Naive thymus-derived CD8-positive, alpha-beta T cell (primary cell): ENCODE measurements around the gene IRX4. TPM values are rescaled to one million over a fixed set of nuclear protein-coding genes. Genes with fewer than 3 reads are reported as not detected.

Experiments used
- ATAC-seq, 2 donors: fragments of 150-1000 bp; cut with Tn5 transposase in 1 of 2; sonication (Bioruptor Pico), chemical (Tn5 transposase) in 1 of 2; 1 replicate in 1 of 2; 2 replicates in 1 of 2; pipeline ENCODE4 v1.10.0; 2021; ENCODE audit warnings: mild to moderate bottlenecking in 2 of 2, moderate library complexity in 2 of 2
- POLR2A ChIA-PET: fragments of 350-600 bp; sonication (Branson Sonifier 250); formaldehyde crosslinking; loops from one replicate; lab custom pipeline; 2021; ENCODE audit warnings: antibody characterized with exemption; lab: Charles Lee
- DNase-seq, 10 donors: peaks; one replicate each; pipeline versions ENCODE4 v3.0.0 to v3.0.0-alpha.2; 2020 to 2022
- H3K27ac Mint-ChIP-seq, 10 donors: one replicate each; pipeline ENCODE4 v1.8.0; 2020 to 2022; ENCODE audit warnings: mild to moderate bottlenecking in 10 of 10, mixed read lengths in 10 of 10, moderate library complexity in 4 of 10, inconsistent platforms in 1 of 10
- H3K27me3 Mint-ChIP-seq, 5 donors: one replicate each; pipeline ENCODE4 v1.8.0; 2021 to 2022; ENCODE audit warnings: mixed read lengths in 5 of 5
- H3K36me3 Mint-ChIP-seq, 3 donors: one replicate each; pipeline ENCODE4 v1.8.0; 2020 to 2022; ENCODE audit warnings: mixed read lengths in 3 of 3, mild to moderate bottlenecking in 2 of 3, inconsistent platforms in 1 of 3
- H3K4me1 Mint-ChIP-seq, 4 donors: one replicate each; pipeline ENCODE4 v1.8.0; 2021 to 2022; ENCODE audit warnings: mixed read lengths in 4 of 4
- H3K4me3 Mint-ChIP-seq, 10 donors: one replicate each; pipeline ENCODE4 v1.8.0; 2020 to 2022; ENCODE audit warnings: mild to moderate bottlenecking in 10 of 10, mixed read lengths in 10 of 10, moderate library complexity in 6 of 10, inconsistent platforms in 1 of 10
- H3K9me3 Mint-ChIP-seq, 9 donors: one replicate each; pipeline ENCODE4 v1.8.0; 2020 to 2022; ENCODE audit warnings: mixed read lengths in 9 of 9, mild to moderate bottlenecking in 3 of 9, inconsistent platforms in 1 of 9, moderate library complexity in 1 of 9
- polyA plus RNA-seq, 3 donors: library from polyadenylated mRNA; unstranded; fragments of 300-500 nt; fragmentation: Illumina TruSeq; gene quantifications; one replicate each; pipeline ENCODE4 v1.2.3, GENCODE V29; 2021
- total RNA-seq, 8 experiments: library from RNA in 2 of 8; stranded (reverse) in 2 of 8; gene quantifications; one replicate each; pipeline ENCODE4 v1.2.3 and lab custom pipeline; 2021 to 2026

The IRX4 gene
- total and polyA plus RNA-seq, 5 experiments from 2014 or later: not detected

DNA sequence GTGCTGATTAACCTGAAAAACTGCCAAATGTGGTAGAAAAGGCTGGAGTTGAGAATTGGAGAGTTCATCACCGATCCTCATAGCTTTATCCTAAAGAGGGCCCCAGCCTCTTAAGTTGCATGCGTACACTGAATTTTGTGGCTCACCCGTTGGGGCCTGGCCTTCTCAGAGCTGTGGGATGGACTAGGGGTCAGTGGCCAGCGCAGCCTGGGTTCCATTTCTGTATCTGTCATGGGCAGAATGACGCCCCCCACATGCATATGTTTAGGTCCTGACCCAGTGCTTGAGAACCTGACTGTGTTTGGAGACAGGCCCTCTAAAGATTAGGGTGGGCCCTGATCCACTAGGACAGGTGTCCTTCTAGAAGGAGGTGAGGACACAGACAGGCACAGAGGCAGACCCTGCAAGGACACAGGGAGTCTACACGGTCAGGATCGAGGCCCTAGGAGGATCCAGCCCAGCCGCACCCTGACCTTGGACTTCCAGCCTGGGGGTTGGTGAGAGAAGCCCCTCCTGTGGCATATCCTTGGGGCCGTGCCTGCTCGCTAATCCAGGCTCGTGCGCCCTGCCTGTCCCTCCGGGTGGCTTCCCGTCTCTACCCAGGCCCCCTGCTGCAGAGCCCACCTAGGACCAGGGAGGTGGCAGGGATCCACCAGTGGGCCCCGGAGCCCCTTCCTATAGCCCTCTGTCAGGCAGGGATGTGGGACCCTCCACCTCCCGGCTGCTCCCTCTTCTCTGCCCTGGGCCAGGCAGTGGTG is 49.3 kb downstream of the IRX4 start:
- Mint-ChIP-seq H3K4me1 (peaks cover 0 to 2% (median 0%) of the 10 kb centered on the region in 4 donors), H3K36me3 (peaks cover 0 to 9% (median 2%) of the 10 kb centered on the region in 3 donors), H3K27me3 (peaks cover 6 to 22% (median 8%) of the 10 kb centered on the region in 5 donors), H3K9me3 (no peaks in the 10 kb centered on the region), H3K4me3 (no peak overlapping the region), H3K27ac (no peak overlapping the region)
- DNase-seq (no peak), ATAC-seq (no peak)
- POLR2A ChIA-PET: no interaction called here

DNA sequence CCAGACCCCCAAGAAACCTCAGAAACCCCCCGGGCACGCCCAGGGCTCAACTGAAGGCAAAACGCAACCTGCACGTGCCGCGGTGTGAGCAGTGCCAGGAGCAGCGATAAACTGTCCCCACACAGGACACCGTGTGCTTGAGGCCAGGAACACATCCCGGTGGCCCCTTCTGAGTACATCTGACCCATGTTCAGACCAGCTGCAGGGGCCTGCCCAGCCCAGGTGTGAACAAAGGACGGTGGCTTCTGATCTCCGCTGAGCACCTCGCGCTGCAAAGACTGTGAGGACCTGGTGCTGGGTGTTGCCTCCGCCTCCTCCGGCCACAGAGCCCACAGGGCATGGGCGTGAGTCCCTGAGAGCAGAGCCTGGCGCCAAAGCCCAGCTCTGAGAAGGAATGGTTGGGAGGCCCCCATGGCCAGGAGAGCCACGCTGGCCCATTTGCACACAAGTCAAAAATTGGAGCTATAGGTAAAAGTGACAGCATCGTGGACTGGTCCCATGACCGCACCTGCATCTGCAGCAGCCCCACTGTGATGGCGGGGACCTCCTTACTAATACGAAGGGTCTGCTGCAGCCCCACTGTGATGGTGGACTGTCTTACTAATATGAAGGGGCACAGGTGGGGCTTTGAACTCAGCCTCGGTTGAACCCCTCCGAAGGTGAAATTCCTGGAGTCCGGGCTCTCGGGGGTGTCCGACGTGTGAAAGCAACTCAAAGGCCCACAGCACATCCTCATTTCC is 50.0 kb downstream of the IRX4 start:
- H3K4me1 Mint-ChIP-seq: peaks cover 0 to 2% (median 0%) of the 10 kb centered on the region in 4 donors
- H3K36me3 Mint-ChIP-seq: peaks cover 0 to 9% (median 2%) of the 10 kb centered on the region in 3 donors
- no peak overlapping the region for H3K27ac Mint-ChIP-seq
- no peak overlapping the region for H3K4me3 Mint-ChIP-seq
- POLR2A ChIA-PET: no interaction called here
- H3K9me3 Mint-ChIP-seq: no peaks in the 10 kb centered on the region
- ATAC-seq: no peak
- peaks cover 3 to 14% (median 3%) of the 10 kb centered on the region in 5 donors for H3K27me3 Mint-ChIP-seq
- DNase-seq: no peak

DNA sequence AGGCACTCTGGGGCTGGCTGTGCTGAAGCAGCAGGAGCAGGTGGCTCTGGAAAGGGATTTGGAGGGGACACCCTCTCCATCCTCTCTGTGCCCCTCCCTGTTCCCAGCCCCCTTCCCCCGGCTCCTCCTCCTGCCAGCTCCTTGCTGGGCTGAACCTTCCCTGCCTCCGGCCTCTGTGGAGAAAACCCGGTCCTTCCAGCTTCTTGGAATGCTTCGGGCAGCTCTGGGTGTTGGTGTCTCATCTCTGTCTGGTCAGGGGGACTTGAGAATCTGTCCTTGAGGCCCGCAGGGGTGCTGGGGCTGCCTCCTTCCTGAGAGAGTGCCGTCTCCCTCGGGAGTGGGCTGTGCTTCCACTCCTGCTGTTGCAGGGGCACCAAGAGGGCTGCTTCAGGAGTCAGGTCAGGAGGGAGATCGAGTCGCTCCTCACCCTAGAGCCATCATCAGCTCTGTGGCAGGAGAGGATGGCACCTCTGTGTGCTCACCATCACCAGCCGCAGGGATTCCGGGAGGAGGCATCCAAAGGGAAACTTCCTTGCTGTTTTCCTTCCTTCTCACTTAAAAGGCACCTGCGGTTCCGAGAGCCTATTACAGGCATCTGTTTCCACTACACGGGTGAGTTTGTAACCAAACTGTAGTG is 50.9 kb downstream of the IRX4 start:
- POLR2A ChIA-PET: no interaction called here
- H3K4me1 Mint-ChIP-seq: peaks cover 0 to 2% (median 0%) of the 10 kb centered on the region in 4 donors
- H3K27ac Mint-ChIP-seq: no peak overlapping the region
- DNase-seq (no peak), ATAC-seq (no peak)
- peaks cover 0 to 9% (median 2%) of the 10 kb centered on the region in 3 donors for H3K36me3 Mint-ChIP-seq
- H3K9me3 Mint-ChIP-seq: no peaks in the 10 kb centered on the region
- H3K4me3 Mint-ChIP-seq: no peak overlapping the region
- peaks cover 3 to 14% (median 3%) of the 10 kb centered on the region in 5 donors for H3K27me3 Mint-ChIP-seq

DNA sequence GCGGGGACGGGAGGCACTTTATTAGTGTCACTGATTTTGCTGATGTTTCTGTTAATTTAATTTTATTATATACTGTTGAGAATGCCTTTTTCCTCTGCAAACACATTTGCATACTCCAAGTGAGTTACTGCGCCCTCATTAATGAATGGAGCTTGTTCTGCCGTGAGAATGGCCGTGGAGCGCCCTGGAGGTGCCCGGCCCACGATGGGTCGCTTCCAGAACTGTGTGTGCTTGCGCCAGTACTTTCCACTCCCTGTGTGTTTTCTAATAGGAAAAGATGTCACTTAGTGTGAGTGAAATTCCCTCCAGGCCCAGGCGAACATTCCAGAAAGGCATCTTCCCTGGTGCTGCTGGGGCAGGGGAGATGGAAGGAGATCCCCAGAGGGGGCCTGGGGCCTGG is 51.5 kb downstream of the IRX4 start:
- no peak overlapping the region for H3K4me3 Mint-ChIP-seq
- peak overlapping the region in 1 of 10 donors; percentile 85 for H3K27ac Mint-ChIP-seq
- no peak for ATAC-seq
- H3K4me1 Mint-ChIP-seq: peaks cover 0 to 2% (median 0%) of the 10 kb centered on the region in 4 donors
- POLR2A ChIA-PET: no interaction called here
- no peaks in the 10 kb centered on the region for H3K9me3 Mint-ChIP-seq
- peaks cover 3 to 14% (median 3%) of the 10 kb centered on the region in 5 donors for H3K27me3 Mint-ChIP-seq
- DNase-seq: no peak
- H3K36me3 Mint-ChIP-seq: peaks cover 0 to 9% (median 2%) of the 10 kb centered on the region in 3 donors

DNA sequence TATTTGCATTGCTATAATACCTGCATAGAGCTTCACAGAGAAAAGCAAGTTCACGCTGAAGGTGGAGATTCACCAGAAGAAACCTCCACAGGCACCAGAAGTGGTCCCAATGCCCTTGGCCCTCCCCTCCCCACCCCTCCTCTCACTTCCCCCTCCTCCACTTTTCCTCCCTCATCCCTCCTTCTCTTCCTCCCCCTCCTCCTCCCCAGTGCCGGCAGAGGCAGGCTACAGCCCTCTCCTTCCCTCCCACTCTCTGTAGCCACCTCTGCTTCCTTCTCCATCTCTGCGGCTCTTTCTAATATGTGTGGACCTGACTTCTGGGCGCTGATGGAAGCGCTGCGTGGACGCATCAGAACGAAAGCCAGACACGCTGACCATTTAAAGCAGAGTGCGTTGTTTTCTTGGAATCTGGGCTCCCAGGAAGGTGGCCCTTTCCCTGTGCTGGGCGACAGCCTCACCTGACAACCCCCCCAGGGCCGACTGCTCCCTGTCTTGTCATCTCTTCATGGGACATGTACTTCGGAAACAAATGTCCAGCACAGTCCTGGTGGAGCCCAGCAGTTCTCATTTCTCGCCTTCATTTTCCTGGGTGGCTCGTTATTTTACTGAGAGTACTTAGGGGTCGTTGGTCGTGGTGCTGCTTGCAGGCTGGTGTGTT is 52.0 kb downstream of the IRX4 start:
- peak overlapping the region in 1 of 10 donors; percentile 85 for H3K27ac Mint-ChIP-seq
- no peak for DNase-seq
- no peaks in the 10 kb centered on the region for H3K9me3 Mint-ChIP-seq
- H3K4me3 Mint-ChIP-seq: no peak overlapping the region
- POLR2A ChIA-PET: no interaction called here
- ATAC-seq: no peak
- peaks cover 0 to 9% (median 2%) of the 10 kb centered on the region in 3 donors for H3K36me3 Mint-ChIP-seq
- H3K27me3 Mint-ChIP-seq: peaks cover 0 to 14% (median 3%) of the 10 kb centered on the region in 5 donors
- H3K4me1 Mint-ChIP-seq: peaks cover 0 to 2% (median 0%) of the 10 kb centered on the region in 4 donors

DNA sequence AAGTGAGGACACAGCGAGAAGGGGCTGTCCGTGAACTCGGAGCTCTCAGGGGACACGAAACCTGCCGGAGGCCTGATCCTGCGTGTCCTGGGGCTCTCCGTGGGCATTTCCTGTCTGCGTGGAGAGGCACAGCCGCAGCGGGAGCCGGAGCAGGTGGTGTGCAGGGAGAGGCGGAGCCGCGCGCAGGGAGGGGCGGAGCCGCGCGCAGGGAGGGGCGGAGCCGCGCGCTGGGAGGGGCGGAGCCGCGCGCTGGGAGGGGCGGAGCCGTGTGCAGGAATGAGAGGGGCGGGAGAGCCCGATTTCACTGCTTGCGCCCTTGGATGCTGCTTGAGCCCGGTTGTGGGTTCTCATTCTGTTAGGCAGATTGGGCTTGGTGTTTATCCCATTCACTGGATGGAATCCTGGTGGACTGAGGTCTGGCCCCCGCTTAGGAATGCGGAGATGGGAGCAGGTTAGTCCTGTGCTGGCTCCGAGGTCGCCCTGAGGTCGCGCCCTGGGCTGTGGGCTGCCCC is 54.8 kb downstream of the IRX4 start:
- ATAC-seq (peak; percentile 63 to 64), DNase-seq (peak in 3 of 10 donors; percentile 16 to 44 (median 38))
- no peak overlapping the region for H3K27ac Mint-ChIP-seq
- H3K9me3 Mint-ChIP-seq: no peaks in the 10 kb centered on the region
- POLR2A ChIA-PET: no interaction called here
- H3K4me1 Mint-ChIP-seq: peaks cover 0 to 5% (median 0%) of the 10 kb centered on the region in 4 donors
- H3K36me3 Mint-ChIP-seq: peaks cover 0 to 21% (median 2%) of the 10 kb centered on the region in 3 donors
- H3K27me3 Mint-ChIP-seq: no peaks in the 10 kb centered on the region
- H3K4me3 Mint-ChIP-seq: peak overlapping the region in 6 of 10 donors; percentile 10 to 63 (median 48)

Other genes starting within 250 kb of the IRX4 start
- 10 to 100 TPM; 25.8 to 30.9 TPM for gene MRPL36, start 83.1 kb downstream of the IRX4 start, total RNA-seq
- 10 to 100 TPM; 61.6 to 84.3 (median 71.6) TPM for gene MRPL36, start 83.1 kb downstream of the IRX4 start, polyA plus RNA-seq
- 10 to 100 TPM; 12.6 to 16.8 TPM for gene NDUFS6, start 81.5 kb downstream of the IRX4 start, total RNA-seq
- 10 to 100 TPM; 69.3 to 75.8 (median 70.9) TPM for gene NDUFS6, start 81.5 kb downstream of the IRX4 start, polyA plus RNA-seq